Sigmoid colon (tissue), 7 donors: ENCODE measurements around the gene NIP7. TPM values are rescaled to one million over a fixed set of nuclear protein-coding genes. Genes with fewer than 3 reads are reported as not detected.

Experiments
- DNase-seq: peaks from one replicate; pipeline ENCODE4 v3.0.0-alpha.2; 2019
- H3K27ac ChIP-seq, 4 donors: fragments of 200-600 bp; sonication (generic); one replicate each; pipeline ENCODE4 v1.5.1; 2016 to 2019; ENCODE audit warnings: mild to moderate bottlenecking in 1 of 4
- H3K27me3 ChIP-seq, 3 donors: fragments of 200-600 bp; sonication (generic); one replicate each; pipeline ENCODE4 v1.5.1; 2019; ENCODE audit warnings: mild to moderate bottlenecking in 1 of 3
- H3K36me3 ChIP-seq, 4 donors: fragments of 200-600 bp; sonication (generic); one replicate each; pipeline ENCODE4 v1.5.1; 2016 to 2019
- H3K4me1 ChIP-seq, 4 donors: fragments of 200-600 bp; sonication (generic); one replicate each; pipeline ENCODE4 v1.5.1; 2017 to 2019
- H3K4me3 ChIP-seq, 4 donors: fragments of 200-600 bp; sonication (generic); one replicate each; pipeline ENCODE4 v1.5.1; 2017 to 2019; ENCODE audit warnings: mild to moderate bottlenecking in 2 of 4, moderate library complexity in 1 of 4
- H3K9me3 ChIP-seq, 4 donors: fragments of 200-600 bp in 3 of 4; sonication (generic) in 3 of 4; one replicate each; pipeline versions ENCODE4 v1.5.1 to v1.6.1; 2013 to 2019
- CTCF ChIP-seq, 4 experiments: fragments of 450-650 bp in 3 of 4; fragments of 200-600 bp in 1 of 4; IDR thresholded peaks; one replicate each; pipeline ENCODE4 v1.5.1; 2016 to 2019; ENCODE audit warnings: antibody characterized with exemption in 4 of 4, mild to moderate bottlenecking in 3 of 4, moderate library complexity in 2 of 4
- EP300 ChIP-seq, 4 donors: sonication (generic); formaldehyde crosslinking; IDR thresholded peaks; one replicate each; pipeline ENCODE4 v1.6.1; 2017; ENCODE audit warnings: antibody characterized with exemption in 4 of 4
- POLR2A ChIP-seq, 2 donors: fragments of 450-650 bp; IDR thresholded peaks; one replicate each; pipeline ENCODE4 v1.6.1; 2016; ENCODE audit warnings: antibody characterized with exemption in 2 of 2, mild to moderate bottlenecking in 2 of 2, moderate library complexity in 2 of 2
- POLR2AphosphoS5 ChIP-seq, 4 donors: sonication (generic); formaldehyde crosslinking; IDR thresholded peaks; one replicate each; pipeline ENCODE4 v1.6.1; 2017; ENCODE audit warnings: antibody characterized with exemption in 4 of 4
- WGBS, 2 donors: extraction: QIAGEN DNeasy Blood & Tissue Kit; methylation state at CpG; one replicate each; pipeline ENCODE4 v1.1.7; 2013; 5-methylcytosine and 5-hydroxymethylcytosine counted together
- intact Hi-C: fragments of 100-400 bp; cut with DNase I; formaldehyde crosslinking; loops from one replicate; pipeline ENCODE4 v1.15.1; 2023
- polyA plus RNA-seq, 3 donors: library from polyadenylated mRNA; stranded (reverse); fragments of 200-250 nt; gene quantifications; one replicate each; pipeline ENCODE4 v1.2.3, GENCODE V29; 2013
- total RNA-seq, 4 donors: library from RNA; depleted of rRNA; stranded (reverse); fragments of >200 nt; gene quantifications; one replicate each; pipeline ENCODE4 v1.1.0, GENCODE V29; 2016
- donor health status: healthy with polysubstance abuse.
- donor health status: Bipolar disorder and iron deficiency.
- donor health status: healthy.

The NIP7 gene
- total and polyA plus RNA-seq, 7 donors: 6.9 to 23.8 (median 11.4) TPM

- Histone ChIP-seq H3K9me3 (no peaks in the 10 kb centered on the region), H3K36me3 (peaks cover 0 to 42% (median 6%) of the 10 kb centered on the region in 4 donors), H3K27ac (no peak overlapping the region), H3K4me3 (no peak overlapping the region), H3K27me3 (no peaks in the 10 kb centered on the region), H3K4me1 (no peaks in the 10 kb centered on the region)
- DNase-seq: no peak
- intact Hi-C loops: no loop called here
- WGBS, 2 donors: 97 to 100% methylated on average over 4 of the region's 4 CpGs
- no peak for TF ChIP-seq CTCF (IDR thresholded peaks at IDR 0.05)
- no peak for TF ChIP-seq POLR2AphosphoS5 (IDR thresholded peaks at IDR 0.05)
These were observed 41.3 kb upstream of the NIP7 start for GRCh38 chr16:69298261-69298660.

- 61 to 71% methylated on average over 1 of the region's 1 CpG for WGBS, 2 donors
These were observed 38.4 kb upstream of the NIP7 start for GRCh38 chr16:69301187-69301586.

GRCh38 chr16:69301861-69302260 is 37.7 kb upstream of the NIP7 start:
- no peaks in the 10 kb centered on the region for H3K9me3 ChIP-seq
- H3K4me3 ChIP-seq: no peak overlapping the region
- no peak for TF ChIP-seq POLR2AphosphoS5 (IDR thresholded peaks at IDR 0.05)
- no peak for TF ChIP-seq POLR2A (IDR thresholded peaks at IDR 0.05)
- TF ChIP-seq EP300 (IDR thresholded peaks at IDR 0.05): no peak
- TF ChIP-seq CTCF (IDR thresholded peaks at IDR 0.05): no peak
- no peaks in the 10 kb centered on the region for H3K4me1 ChIP-seq
- intact Hi-C loops: no loop called here
- H3K27ac ChIP-seq: no peak overlapping the region
- DNase-seq: no peak
- H3K36me3 ChIP-seq: peaks cover 0 to 52% (median 6%) of the 10 kb centered on the region in 4 donors
- H3K27me3 ChIP-seq: no peaks in the 10 kb centered on the region
- WGBS, 2 donors: 94 to 97% methylated on average over 4 of the region's 4 CpGs

More at GRCh38 chr16:69301187-69301586, 38.4 kb upstream of the NIP7 start:
- DNase-seq: no peak
- no peaks in the 10 kb centered on the region for H3K27me3 ChIP-seq
- intact Hi-C loops: no loop called here
- peaks cover 0 to 52% (median 6%) of the 10 kb centered on the region in 4 donors for H3K36me3 ChIP-seq
- no peaks in the 10 kb centered on the region for H3K9me3 ChIP-seq
- H3K27ac ChIP-seq: no peak overlapping the region
- no peaks in the 10 kb centered on the region for H3K4me1 ChIP-seq
- H3K4me3 ChIP-seq: no peak overlapping the region
- TF ChIP-seq CTCF (IDR thresholded peaks at IDR 0.05) (no peak), POLR2A (IDR thresholded peaks at IDR 0.05) (no peak), POLR2AphosphoS5 (IDR thresholded peaks at IDR 0.05) (no peak), EP300 (IDR thresholded peaks at IDR 0.05) (no peak)

GRCh38 chr16:69302301-69302700 is 37.3 kb upstream of the NIP7 start:
- 95% methylated on average over 4 of the region's 4 CpGs for WGBS, 2 donors
- H3K27me3 ChIP-seq: no peaks in the 10 kb centered on the region
- H3K27ac ChIP-seq: no peak overlapping the region
- H3K4me3 ChIP-seq: no peak overlapping the region
- H3K36me3 ChIP-seq: peaks cover 0 to 52% (median 6%) of the 10 kb centered on the region in 4 donors
- intact Hi-C loops: no loop called here
- no peak for DNase-seq
- no peaks in the 10 kb centered on the region for H3K9me3 ChIP-seq
- no peaks in the 10 kb centered on the region for H3K4me1 ChIP-seq
- no peak for TF ChIP-seq POLR2A (IDR thresholded peaks at IDR 0.05)

- TF ChIP-seq POLR2A (IDR thresholded peaks at IDR 0.05) (no peak), CTCF (IDR thresholded peaks at IDR 0.05) (no peak), EP300 (IDR thresholded peaks at IDR 0.05) (no peak), POLR2AphosphoS5 (IDR thresholded peaks at IDR 0.05) (no peak)
These were observed 33.5 kb upstream of the NIP7 start for GRCh38 chr16:69306031-69306430.

More at GRCh38 chr16:69306031-69306430, 33.5 kb upstream of the NIP7 start:
- no peaks in the 10 kb centered on the region for H3K27me3 ChIP-seq
- H3K27ac ChIP-seq: no peak overlapping the region
- peaks cover 0 to 28% (median 1%) of the 10 kb centered on the region in 4 donors for H3K36me3 ChIP-seq
- intact Hi-C loops: no loop called here
- no peaks in the 10 kb centered on the region for H3K9me3 ChIP-seq
- DNase-seq: no peak
- 86 to 90% methylated on average over 1 of the region's 1 CpG for WGBS, 2 donors
- H3K4me3 ChIP-seq: no peak overlapping the region
- H3K4me1 ChIP-seq: peaks cover 0 to 6% (median 4%) of the 10 kb centered on the region in 4 donors
